LoVo (cell line): Measurements from ENCODE around the gene ZBTB43.
"Not testable (repeated sequence)": the region's sequence is repeated elsewhere in the genome, so short reads cannot be mapped to it uniquely, and the experiment has no call there.

Experiments
- DNase-seq: peaks from one replicate; pipeline ENCODE4 v3.0.0-alpha.2; 2016; ENCODE audit warnings: low spot score

The ZBTB43 gene

DNA sequence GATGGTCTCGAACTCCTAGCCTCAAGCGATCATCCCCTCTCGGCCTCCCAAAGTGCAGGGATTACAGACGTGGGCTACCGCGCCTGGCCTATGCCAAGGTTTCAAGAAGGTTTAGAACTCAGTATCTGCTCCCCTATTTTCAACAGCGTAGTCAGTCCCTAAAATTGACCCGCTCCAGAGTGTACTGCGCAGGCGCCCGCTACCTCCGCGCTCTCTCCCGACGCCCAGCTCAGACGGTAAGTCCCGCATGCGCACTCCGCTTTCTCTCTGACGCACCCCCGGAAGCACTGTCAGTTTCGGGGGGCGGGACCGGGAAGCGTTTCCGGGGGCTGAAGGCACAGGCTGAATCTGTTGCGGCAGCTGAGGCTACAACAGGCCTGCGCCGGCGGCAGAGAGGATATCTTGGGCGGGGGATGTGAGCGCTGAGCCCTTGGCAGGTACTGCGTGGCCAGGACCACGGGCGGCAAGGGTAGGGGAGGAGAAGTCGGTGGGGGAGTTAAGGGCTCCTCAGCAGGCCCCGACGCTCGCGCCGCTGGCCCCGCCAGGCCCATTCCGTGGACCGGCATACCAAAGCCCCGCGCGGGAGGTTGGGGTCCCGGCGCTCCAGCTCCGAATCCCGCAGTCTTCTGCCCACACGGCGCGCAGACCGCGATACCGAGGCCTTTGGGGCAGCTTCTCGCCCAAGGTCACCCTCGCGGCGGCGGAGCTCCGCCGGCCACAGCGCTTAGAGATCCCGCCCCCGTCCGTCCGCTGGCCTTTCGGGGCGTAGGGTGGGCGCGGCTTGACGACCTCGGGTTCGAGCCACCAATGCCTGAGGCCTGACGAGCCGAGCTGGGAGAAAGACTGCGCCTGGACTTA lies at the start of gene ZBTB43:
TSS of gene ZBTB43 (plus strand) at position 345 of the 858 bp plus-strand sequence. CDS start 27,470 bp downstream, outside the sequence.
- peak; percentile 96 for DNase-seq

DNA sequence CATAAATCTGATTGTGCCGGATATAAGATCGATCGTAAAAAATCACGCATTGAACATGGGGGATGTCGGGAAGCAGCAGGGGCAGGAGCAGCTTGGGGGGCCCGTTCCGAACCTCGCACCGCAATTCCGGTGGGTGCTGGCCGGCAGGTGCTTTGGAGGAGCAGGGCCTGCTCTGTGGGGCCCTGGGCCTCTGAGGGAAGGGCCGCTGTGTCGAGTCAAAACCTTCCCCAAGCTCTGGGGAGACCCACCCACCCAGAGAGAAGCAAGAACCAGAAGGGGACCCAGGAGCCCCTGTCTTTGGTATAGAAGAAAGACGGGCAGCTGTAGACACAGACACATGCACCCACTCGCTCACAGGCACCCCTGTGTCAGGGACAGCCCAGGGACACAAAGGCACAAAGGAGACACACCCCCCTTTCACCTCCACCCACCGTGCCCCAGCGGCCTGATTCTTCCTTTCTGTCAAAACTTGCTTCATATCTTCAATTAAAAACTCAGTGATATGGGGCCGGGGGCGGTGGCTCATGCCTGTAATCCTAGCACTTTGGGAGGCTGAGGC lies 49.4 kb upstream of the ZBTB43 start:
- DNase-seq = no peak

DNA sequence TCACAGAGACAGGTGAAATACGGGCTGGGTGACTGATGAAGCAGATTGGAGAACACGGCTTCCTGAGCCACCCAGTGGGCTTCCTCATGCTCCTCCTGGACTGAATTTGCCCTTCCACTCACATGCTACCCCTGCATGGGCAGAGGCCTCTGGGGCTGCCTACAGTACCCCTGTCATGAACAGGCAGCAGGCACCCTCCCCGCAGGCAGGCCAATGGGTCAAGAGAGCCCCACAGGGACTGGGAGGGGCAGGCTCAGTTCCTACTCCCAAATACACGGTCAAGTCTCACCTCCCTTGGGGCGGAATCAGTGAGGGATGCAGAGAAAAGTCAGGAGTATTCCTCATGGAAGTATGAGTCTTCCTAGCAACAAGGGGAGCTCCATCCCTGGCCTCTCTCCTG lies 48.6 kb upstream of the ZBTB43 start:
- DNase-seq = no peak

- DNase-seq = no peak
Measured at GRCh38 chr9:126756876-126757415, 47.9 kb upstream of the ZBTB43 start.

DNA sequence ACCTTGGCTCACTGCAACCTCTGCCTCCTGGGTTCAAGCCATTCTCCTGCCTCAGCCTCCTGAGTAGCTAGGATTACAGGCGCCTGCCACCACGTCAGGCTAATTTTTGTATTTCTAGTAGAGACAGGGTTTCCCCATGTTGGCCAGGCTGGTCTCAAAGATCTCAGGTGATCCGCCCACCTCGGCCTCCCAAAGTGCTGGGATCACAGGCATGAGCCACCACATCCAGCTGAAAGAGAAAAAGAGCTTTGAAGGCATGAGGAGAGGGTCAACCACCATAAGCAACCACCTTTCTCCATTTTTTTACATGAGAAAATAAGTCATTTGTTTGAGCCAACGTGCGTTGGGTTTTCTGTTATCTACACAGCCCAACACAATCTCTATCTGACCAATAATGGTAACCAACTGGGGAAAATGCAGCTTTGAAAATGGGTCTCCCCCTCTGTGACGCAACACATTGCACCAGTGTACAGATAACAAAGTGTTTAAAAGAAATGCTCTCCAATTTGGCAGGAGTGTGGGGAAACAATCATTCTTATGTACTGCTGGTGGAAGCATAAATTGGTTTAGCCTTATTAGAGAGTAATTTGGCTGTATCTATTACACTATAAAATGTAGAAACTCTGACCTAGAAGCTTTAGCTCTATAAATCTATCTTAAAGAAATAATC lies 45.8 kb upstream of the ZBTB43 start:
- no peak for DNase-seq

DNA sequence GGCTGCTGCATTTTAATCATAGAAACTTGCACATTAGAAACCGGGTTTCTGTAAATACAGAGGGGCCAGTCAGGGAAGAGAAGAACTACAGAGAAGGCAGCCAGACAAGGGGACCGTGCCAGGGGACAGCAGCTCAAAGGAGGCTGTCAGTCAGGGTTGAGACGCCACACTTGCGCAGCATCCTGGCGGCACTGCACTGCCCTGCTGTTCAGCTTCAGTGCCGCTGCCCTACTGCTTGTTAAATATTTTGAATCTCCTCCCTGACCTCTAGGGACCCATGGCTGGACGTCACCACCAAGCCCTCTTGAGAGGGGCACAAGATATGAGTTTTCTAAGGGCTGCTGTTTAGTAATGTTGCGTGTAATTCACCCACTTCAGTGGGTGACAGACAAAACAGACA lies 43.6 kb upstream of the ZBTB43 start:
- no peak for DNase-seq

- DNase-seq = no peak
Measured at GRCh38 chr9:126763130-126763764, 41.6 kb upstream of the ZBTB43 start.

DNA sequence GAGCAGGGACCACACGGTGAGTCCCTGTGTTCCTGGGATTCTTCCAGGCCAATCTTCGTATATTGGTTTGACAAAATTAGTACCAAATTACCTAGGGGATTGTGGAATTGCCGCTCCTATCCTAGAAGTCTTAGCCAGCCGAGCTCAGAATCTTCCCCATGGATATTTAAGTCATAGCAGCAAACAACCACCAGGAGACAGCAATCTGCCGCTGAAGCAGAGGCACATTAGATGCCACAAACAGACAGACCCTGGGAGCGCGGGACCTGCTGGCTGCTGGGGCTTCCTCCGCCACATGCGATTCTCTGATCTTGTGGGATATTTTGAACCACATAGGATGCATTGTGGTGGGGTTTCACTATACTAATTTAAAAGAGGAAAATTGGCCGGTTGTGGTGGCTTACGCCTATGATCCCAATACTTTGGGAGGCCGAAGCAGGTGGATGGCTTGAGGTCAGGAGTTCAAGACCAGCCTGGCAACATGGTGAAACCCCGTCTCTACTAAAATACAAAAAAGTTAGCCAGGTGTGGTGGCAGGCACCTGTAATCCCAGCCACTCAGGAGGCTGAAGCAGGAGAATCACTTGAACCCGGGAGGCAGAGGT lies 31.7 kb upstream of the ZBTB43 start:
- no peak for DNase-seq

DNA sequence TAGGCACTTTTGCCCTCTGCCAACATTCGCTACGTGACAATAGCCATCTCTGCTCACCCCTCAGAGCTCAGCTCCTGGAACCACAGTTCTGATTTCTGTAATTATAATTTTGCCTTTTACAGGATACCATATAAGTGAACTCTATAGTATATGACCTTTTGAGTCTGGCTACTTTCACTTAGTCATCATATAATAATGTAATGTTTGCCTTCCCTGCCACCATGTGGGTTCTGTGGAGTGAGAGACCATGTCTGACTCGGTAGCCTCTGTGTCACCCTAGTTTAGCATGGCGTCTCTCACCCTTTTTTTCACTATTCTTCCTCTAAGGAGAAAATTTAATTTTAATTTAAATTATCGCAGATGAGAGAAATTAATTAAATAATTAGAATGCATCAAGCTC lies 28.9 kb upstream of the ZBTB43 start:
- DNase-seq = no peak

GRCh38 chr9:126777733-126778132 lies 27.1 kb upstream of the ZBTB43 start:
- DNase-seq = no peak

- no peak for DNase-seq
Measured at GRCh38 chr9:126778141-126778540, 26.7 kb upstream of the ZBTB43 start.

DNA sequence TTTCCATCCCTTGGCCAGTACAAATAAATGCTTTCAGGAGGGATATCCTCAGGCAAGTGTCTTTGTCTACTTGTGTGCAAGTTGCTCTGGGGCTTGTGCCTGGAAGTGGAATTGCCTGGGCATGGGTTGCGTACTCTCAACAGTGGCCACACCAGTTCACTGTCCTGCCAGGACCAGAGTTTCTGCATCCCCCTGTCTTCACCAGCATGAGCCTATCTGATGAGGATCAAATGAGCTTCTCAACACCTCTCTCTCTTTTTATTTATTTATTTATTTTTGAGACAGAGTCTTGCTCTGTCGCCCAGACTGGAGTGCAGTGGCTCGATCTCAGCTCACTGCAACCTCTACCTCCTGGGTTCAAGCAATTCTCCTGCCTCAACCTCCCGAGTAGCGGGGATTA lies 26.1 kb upstream of the ZBTB43 start:
- not testable (repeated sequence) for DNase-seq

DNA sequence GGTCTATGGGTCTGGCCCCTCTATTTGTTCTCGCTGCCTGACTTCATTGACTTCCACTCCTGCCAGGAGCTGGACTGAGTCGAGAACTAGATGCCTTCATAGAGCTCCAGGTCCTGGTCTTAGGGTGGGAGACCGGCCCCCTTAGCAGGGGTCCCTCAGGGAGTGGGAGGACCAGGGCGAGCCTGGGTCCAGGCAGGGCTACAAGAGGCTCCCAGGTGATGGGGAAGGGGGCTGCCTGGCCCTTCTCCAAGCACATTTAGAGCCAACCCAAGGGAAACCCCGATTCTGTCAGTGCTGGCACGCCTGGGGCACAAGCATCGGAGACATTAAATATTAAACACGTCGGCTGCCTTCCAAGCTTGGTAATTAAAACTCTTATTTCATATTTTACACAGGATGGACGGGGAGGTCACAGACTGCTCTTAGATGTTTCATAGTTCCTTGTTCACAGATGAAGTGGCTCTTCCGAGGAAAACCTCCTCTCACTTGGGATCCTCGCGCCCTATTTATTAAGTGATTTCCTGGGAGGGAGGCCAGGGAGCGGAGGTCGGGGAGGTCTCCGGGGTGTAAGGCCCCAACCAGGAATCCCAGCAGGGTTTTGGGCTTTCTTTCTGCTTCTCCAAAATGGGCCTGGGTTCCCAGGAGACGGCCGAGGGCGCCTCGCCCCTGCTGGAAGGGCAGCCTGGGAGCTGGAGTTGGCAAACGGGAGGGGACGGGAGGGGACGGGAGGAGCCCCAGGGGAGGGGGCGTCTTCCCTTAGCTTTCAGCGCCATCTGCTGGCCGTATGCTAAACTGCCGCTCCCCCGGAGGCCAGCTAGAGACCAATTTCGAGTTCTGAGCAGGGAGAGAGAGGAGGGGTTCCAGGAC lies 23.4 kb upstream of the ZBTB43 start:
- DNase-seq = peak; percentile 68

DNA sequence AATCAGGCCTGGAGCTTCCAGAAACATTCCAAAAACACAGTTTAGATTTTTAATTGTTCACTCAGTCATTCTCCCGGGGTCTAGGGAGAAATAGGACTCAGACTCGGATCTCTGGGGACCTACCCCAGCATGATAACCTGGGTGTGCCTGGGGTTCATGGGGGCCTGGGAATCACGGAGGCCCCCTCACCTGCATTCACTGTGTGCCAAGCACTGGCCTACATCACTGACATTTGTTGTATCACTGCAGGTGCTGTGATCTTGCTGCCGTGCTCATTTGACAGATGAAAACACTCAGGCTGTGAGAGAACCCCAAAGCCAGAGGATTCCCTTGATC lies 22.8 kb upstream of the ZBTB43 start:
- DNase-seq = no peak

DNA sequence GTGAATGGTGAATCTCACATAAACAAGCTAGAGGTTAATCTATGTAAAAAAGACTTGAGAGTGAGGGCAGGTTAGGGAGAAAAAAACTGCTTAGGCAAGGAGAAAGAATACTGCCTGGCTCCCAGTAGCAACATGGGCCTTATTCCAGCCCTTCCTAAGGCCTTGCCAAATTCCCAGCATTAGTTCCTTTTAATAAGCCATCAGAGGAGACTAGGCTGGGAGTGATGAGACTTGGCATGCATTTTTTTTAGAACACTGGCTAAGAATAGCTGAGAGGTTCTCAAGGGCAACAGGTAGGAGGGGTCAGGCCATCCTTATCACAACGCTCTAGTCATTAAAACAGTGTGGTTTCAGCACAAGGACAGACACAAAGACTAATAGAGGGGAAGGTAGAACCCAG lies 20.9 kb upstream of the ZBTB43 start:
- no peak for DNase-seq

DNA sequence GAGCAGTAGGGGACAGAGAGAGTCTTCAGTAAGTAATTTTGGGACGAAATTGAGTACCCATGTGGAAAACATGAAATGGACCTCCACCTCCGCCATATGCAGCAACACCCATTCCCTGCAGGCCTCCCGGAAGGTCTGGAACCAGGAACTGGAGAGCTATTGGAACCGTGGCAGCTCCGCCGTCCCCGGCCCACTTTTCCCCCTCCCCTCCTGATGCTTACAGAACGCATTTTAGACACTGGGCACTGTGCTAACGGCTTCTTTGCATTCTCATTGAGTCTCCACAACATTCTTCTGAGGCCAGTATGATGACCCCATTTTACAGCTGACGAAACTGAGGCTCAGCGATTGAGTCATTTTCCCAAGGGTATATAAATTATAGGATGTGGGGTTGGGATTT lies 20.4 kb upstream of the ZBTB43 start:
- no peak for DNase-seq

GRCh38 chr9:126784841-126785240 lies 20.0 kb upstream of the ZBTB43 start:
- not testable (repeated sequence) for DNase-seq

GRCh38 chr9:126788046-126788445 lies 16.8 kb upstream of the ZBTB43 start:
- no peak for DNase-seq

GRCh38 chr9:126788634-126789349 lies 16.0 kb upstream of the ZBTB43 start:
- peak; percentile 34 for DNase-seq

DNA sequence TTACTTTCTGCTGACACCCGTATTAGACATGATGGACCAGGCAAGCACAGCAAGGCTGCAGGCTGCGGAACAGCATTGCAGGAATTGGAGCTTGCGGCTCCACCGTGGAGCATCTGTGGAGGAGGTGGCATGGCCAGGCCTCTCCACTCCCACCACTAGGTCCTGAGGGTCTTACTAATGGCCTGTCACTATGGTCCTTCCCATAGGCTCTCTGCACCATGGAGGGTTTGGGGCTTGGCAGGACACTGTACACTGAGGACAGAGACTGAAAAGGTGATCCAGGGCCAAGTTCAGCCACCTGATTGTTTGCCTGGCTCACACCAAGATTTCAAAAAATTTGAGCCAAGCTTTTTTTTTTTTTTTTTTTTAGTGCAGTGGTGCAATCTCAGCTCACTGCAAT lies 14.3 kb upstream of the ZBTB43 start:
- DNase-seq = no peak
